SHP77 (cell line): Measurements from ENCODE around the gene PPRC1.
A peak's percentile ranks its signal among the peaks of the same experiment; 100 is the strongest.

Source experiments
- DNase-seq, 2 experiments: peaks; one replicate each; lab custom pipeline; 2025; lab: John Stamatoyannopoulos, UW

PPRC1 gene

GRCh38 chr10:102117391-102118159, 15.3 kb upstream of the PPRC1 start:
- peak; percentile 82 to 91 for DNase-seq

- DNase-seq = no peak
These were observed 14.0 kb upstream of the PPRC1 start for GRCh38 chr10:102118867-102119266.

DNA sequence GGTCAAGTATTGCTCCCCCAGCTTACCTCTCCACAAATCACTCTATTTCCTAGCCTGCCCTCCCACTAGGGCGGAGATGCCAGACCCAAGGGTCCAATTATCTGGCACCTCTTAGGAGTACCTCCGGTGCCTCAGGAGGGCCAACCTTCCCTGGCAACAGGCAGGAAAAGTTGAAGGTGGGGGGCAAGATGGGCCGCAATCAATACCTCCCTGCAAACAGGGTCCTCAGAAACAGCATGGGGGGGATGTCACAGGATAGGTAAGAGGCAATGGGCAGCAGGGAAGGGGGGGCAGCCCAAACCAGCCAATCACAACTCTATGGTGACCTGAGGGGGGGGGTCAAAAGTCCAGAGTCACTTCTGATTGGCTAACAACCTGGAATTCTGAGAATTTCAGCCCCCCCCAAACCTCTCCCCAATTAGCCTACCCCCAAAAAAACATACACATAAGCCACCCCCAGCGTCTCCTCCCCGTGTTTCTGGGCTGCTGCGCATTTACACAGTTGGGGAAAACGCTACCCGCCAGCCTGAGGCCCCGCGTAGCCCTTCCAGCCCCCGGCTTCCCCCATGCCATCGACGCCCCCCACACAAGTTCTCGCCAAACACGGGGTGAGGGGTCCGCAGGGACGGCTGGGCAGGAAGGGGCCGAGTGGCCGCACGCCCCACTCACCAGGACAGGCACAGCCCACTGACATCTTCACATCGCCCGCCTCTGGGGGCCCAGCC, 13.3 kb upstream of the PPRC1 start:
- peak in 1 of 2 experiments; percentile 31 for DNase-seq

- DNase-seq = peak; percentile 53 to 71
These were observed 12.5 kb upstream of the PPRC1 start, which contains the start of gene LDB1 for GRCh38 chr10:102120142-102120990. Gene LDB1, minus strand, starts transcription at chr10:102120368. Its CDS starts 258 bp downstream, at chr10:102120110.

- DNase-seq = no peak
These were observed 11.7 kb upstream of the PPRC1 start for GRCh38 chr10:102120991-102121738.

DNA sequence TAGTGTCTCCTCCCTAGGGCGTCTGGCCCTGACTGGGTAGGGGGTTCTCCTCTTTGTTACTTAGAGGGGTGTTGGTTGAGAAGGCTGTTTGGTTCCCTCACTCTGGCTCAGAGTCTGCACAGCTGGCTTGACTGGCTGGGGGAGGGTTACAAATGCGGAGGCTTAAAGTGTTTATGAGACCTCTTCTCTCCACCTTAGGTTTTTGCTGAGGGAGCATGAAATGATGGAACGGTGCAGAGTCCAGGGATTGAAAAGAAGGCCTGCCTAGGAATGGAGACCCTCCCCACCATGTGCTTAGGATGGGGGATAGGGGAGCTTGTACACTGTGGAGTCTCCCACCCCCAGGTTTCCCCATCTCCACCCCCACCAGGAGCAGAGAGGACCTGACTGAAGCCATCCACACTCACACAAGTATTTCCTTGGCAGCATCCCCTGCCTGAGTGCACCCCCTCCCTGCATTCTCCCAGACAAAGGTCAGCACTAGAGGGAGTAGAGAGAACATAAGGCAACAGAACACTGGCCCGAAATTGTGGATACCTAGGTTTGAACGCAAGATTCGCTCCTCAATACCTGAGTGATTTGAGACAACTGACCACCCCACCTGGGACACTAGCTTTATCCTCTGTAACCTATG, 11.0 kb upstream of the PPRC1 start:
- peak in 1 of 2 experiments; percentile 8 for DNase-seq

GRCh38 chr10:102122450-102122849, 10.4 kb upstream of the PPRC1 start:
- no peak for DNase-seq

GRCh38 chr10:102123223-102123622, 9.6 kb upstream of the PPRC1 start:
- no peak for DNase-seq

DNA sequence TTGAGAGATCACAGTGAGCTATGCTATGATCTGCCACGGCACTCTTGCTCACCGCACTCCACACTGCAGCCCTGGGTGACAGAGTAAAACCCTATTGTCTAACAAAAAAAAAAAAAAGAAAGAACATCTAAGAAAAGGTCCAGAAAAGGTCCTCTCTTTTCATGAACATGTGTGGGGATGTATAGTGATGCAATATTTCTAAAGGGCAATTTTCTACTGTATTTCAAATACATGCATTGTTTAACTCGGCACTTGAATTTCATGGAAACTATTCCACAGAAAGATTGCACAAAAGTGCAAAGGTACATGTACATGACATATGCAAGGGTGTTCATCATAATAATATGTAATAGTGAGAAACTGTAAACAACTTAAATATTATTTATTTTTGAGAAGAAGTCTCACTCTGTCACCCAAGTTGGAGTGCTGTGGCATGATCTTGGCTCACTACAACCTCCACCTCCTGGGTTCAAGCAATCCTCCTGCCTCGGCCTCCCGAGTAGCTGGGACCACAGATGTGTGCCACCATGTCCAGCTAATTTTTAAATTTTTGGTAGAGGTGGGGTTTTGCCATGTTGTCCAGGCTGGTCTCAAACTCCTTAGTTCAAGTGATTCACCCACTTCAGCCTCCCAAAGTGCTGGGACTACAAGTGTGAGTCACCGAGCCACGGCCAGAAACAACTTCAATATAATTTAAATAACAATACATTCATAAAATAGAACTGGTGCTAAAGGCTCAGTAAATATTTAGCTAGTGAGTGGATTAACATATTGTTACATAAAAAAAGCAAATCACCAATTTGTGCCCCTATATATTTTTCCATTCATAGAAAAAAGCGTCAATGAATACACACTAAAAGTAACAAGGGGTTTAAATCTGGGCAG, 1.3 kb upstream of the PPRC1 start:
- no peak for DNase-seq

DNA sequence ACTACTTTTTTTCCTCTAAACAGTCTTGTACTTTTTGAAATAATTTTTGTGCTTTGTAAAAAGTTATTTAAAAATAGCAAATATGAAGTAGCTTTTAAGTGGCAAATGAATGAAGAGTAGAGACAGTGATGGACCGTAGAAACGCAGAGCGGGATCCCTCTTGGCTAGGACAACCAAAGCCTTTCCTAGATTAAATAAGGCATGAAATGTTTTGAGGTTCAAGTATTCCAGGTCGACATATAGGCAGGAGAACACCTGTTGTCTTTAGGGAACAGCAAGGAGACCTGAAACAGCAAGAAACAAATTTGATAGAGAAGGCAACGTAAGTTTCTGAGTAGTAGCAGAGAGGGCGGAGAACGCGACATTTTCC, 662 bp upstream of the PPRC1 start:
- DNase-seq = peak in 1 of 2 experiments; percentile 33

DNA sequence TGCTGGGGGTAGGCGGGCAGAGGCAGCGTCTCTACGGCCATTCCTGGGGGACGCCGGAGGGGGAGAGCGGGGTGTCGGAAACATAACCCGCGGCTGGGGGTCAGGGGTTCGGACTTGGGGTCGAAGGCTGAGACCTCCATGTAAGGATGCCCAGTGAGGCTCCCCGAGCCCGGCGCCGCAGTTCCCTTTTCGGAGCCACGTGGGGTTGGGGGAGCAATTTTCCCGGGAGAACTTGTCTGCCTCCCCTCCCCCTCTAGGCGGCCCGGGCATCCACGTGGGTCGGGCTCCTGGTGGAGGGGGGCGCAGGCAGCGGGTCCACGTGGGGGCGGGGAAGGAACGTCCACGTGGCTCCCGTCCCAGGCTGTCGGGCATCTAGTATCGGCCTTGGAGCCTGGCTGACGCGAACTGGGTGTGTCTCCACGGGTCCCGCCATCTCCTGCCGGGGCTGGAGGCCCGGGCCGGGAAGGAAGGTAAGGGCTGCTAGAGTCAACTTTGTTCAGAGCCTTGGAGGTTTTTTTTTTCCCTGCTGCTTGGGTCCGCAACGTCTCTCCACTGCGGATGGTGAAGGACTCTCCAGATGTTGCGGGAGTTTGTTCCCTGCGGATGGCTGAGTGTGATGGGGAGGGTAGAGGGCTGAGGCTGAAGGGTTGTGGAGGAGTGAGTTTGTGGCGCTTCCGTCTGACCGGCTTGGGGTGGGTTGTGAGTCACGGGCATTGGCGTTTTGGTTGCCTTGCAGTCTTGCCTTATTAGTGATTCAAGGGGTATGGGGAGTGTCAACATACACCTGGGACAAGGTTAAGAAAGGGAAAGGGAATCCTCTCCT, 744 bp downstream of the PPRC1 start:
- DNase-seq = peak in 1 of 2 experiments; percentile 48

GRCh38 chr10:102134416-102134815, 1.6 kb downstream of the PPRC1 start:
- no peak for DNase-seq

DNA sequence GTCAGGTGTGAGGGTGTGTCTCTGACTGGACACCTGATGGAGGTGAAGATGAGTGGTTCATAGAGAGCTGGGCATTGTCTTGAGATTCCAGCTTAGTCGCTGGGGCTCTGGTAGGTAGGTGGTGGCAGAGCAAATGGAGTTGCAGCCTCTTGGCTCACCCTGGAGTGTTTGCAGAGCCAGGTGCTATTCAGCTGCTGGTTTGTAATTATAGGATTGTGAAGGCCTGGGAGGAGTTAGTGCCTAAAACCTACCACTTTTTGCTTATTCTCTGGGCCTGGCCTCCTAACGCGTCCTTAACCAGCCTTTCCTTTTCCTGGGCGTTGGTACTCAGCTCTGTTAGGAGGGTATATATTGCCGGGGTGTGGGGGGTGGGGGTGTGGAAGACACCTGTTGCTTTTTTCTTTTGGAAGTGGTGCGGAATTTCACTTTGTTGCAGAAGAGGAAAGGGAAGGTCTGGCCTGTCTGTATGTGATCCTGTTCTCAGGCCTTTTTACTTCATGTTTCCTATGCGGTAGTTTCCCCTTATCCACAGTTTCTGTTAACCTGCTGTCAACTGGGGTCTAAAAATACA, 3.2 kb downstream of the PPRC1 start:
- DNase-seq = peak; percentile 20 to 25

GRCh38 chr10:102139281-102140110, 6.7 kb downstream of the PPRC1 start:
- DNase-seq = no peak

- no peak for DNase-seq
These were observed 7.4 kb downstream of the PPRC1 start for GRCh38 chr10:102140218-102140617.

GRCh38 chr10:102140913-102141540, 8.2 kb downstream of the PPRC1 start:
- no peak for DNase-seq

DNA sequence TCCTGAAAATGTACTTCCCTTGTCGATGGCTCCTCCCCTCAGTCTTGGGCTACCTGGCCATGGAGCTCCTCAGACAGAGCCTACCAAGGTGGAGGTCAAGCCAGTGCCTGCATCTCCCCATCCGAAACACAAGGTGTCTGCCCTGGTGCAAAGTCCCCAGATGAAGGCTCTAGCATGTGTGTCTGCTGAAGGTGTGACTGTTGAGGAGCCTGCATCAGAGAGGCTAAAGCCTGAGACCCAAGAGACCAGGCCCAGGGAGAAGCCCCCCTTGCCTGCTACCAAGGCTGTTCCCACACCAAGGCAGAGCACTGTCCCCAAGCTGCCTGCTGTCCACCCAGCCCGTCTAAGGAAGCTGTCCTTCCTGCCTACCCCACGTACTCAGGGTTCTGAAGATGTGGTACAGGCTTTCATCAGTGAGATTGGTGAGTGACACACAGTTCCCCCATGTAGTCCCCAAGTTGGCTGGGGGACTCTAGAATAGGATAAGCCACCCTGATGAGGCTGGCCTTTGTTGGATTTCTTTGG, 8.8 kb downstream of the PPRC1 start:
- no peak for DNase-seq
